ENCODE data around the gene ATP11A.

- no peak for TF ChIP-seq POLR2A (IDR thresholded peaks at IDR 0.05)
- TF ChIP-seq, protein P1, sequence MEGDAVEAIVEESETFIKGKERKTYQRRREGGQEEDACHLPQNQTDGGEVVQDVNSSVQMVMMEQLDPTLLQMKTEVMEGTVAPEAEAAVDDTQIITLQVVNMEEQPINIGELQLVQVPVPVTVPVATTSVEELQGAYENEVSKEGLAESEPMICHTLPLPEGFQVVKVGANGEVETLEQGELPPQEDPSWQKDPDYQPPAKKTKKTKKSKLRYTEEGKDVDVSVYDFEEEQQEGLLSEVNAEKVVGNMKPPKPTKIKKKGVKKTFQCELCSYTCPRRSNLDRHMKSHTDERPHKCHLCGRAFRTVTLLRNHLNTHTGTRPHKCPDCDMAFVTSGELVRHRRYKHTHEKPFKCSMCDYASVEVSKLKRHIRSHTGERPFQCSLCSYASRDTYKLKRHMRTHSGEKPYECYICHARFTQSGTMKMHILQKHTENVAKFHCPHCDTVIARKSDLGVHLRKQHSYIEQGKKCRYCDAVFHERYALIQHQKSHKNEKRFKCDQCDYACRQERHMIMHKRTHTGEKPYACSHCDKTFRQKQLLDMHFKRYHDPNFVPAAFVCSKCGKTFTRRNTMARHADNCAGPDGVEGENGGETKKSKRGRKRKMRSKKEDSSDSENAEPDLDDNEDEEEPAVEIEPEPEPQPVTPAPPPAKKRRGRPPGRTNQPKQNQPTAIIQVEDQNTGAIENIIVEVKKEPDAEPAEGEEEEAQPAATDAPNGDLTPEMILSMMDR (IDR thresholded peaks at IDR 0.05): no peak
These were observed 91.4 kb downstream of the ATP11A start for GRCh38 chr13:112781287-112781686.

All from thyroid gland (tissue), 4 donors.